Right renal pelvis (tissue), 4 donors: ENCODE data around the gene FIBCD1. TPM values are rescaled to one million over a fixed set of nuclear protein-coding genes. Genes with fewer than 3 reads are reported as not detected.
A peak's percentile ranks its signal among the peaks of the same experiment; 100 is the strongest.

Source experiments
- DNase-seq, 4 donors: peaks; one replicate each; pipeline ENCODE4 v3.0.0-alpha.2; 2013; ENCODE audit warnings: low read depth in 4 of 4, low spot score in 3 of 4, missing footprints in 1 of 4
- polyA plus RNA-seq, 4 donors: library from polyadenylated mRNA; unstranded; fragments of 120-200 nt; gene quantifications; one replicate each; pipeline ENCODE4 v1.2.1, GENCODE V29; 2013; ENCODE audit not compliant: insufficient read length in 4 of 4

Gene FIBCD1
- polyA plus RNA-seq, 4 donors: 0.17 to 0.60 (median 0.37) TPM

DNA sequence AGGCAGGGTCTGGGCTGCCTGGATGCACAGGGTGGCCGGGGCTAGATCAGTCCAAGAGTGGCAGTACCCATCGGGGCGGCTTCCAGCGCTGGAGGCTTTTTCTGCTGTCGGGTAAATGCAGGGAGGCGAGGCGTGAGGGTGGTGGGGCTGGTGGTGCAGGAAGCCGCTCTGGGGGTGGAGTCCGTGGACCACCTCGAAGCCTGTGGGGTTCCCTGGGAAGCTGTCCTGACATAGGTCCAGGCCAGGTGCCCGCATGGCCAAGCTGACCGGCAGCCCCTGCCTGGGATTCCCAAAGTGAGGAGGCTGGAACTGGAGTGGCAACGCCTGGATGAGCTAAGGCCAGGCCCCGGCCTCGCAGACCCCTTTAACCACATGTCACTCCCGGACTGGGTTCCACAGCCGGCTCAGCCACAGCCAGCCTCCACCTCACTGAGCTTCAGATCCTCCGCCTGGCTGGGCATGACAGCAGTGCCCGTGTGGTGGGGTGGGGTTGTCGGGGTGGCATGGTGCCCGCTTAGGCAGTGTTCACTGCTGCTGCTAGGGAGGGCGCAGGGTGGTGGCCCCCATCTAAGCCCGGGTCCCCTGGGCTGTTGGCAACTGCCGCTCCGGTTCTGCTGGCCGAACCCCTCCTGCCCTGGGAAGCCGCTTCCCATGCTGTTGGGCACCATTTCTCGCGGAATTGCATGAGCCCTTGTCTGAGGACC lies 41.0 kb downstream of the FIBCD1 start:
- no peak for DNase-seq

GRCh38 chr9:130897105-130897751 lies 41.8 kb downstream of the FIBCD1 start:
- no peak for DNase-seq

GRCh38 chr9:130896233-130897014 lies 42.6 kb downstream of the FIBCD1 start, which contains the start of gene QRFP:
Gene QRFP (minus strand): TSS chr9:130896812. CDS start chr9:130893838, 2,974 bp downstream.
- DNase-seq: no peak

GRCh38 chr9:130895481-130896232 lies 43.4 kb downstream of the FIBCD1 start:
- no peak for DNase-seq

- DNase-seq: no peak
Measured at GRCh38 chr9:130895038-130895437, 44.0 kb downstream of the FIBCD1 start.

DNA sequence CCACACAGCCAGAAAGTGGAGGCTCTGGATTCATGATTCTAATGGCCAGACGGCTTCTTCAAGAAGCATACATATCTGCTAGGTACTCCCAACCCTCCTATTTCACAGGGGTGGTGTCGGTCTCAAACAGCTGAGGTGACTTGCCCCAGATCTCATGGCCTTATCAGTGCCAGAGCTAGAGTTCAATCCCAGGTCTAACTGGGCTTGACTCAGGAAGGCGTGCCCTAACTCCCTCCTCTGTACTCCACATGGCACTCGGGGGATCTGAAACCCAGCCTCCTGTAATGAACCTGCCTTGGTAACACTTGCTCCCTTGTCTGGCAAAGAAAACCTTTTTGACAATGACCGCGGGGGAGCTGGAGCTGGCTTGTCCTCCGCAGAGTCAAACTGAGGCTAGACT lies 44.5 kb downstream of the FIBCD1 start:
- DNase-seq: no peak

- DNase-seq: peak in 1 of 4 donors; percentile 31
Measured at GRCh38 chr9:130893341-130894101, 45.5 kb downstream of the FIBCD1 start.

DNA sequence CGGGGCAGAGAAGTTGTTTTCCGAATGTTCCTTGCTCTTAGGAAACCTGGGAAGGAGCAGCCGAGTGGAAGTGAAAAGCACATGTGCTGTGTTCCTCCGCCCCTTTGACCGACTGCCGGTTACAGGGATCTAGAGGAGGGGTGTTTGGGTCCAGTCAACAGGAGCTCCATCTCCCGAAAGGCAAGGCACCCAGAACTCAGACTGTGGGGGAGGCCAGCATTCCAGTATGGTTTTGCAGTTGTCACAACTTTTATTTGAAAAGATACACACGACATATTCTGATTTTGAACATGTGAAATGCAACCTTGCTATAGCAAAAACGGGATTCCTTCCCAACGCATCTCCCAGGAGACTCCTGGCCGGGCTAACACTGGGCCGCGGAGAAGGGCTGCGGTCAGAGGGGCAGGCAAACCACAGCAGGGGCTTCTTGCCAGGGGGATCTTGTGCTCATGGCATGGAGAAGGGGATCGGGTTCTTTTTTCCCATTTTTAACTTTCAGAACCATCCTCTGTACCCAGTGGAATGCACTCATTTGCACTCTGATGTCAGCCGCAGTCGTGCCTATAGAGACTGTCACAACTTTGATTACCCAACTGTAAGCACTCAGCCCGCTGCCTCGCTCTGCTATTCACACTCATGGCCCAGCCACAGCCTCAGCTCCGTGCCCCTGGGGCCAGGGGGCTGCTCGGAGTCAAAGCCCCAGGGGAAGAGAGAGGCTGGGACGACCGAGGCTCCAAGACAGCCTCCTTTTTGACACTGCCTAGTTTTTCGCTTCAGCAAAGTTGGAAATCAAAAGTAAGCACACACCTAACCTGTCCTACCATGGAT lies 46.4 kb downstream of the FIBCD1 start:
- no peak for DNase-seq

GRCh38 chr9:130891688-130892476 lies 47.2 kb downstream of the FIBCD1 start:
- no peak for DNase-seq

DNA sequence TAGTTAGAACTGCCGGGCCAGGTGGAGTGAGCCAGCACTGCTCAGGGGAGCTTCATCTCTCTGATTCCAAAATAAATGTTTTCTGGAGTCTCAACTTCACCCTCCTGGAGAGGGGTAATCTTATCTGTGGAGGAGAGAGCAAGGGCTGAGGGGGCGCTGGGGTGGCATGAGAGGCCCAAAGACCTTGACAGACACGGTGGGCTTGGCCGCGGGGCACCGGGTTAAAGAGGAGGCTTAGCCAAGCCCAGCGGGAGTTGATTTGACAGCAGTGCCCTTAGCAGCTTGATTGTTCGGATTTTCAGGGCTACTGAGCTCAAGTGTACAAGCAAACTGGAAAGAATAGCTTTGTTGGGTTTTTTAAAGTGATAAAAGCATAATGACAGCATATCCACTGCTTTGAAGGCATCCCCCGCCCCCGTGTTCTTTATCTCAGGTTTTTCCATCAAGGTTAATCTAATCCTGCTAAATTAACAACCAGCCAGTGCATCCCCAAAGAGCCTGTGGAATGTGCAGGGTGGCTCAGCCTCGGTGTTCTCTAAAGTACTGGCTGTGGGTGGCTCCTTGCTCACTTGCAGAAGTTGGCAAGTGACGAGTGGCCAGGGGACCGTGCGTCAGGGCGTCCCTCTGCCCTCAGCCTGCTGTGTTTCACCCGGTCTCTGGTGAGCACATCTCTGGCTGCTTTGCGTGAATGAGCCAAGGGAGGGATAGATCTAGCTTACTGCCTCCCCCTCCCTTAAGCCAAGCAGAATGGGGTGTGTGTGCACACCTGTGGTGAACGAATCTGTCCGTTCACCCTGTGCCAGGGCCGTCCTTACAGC lies 48.0 kb downstream of the FIBCD1 start:
- no peak for DNase-seq

DNA sequence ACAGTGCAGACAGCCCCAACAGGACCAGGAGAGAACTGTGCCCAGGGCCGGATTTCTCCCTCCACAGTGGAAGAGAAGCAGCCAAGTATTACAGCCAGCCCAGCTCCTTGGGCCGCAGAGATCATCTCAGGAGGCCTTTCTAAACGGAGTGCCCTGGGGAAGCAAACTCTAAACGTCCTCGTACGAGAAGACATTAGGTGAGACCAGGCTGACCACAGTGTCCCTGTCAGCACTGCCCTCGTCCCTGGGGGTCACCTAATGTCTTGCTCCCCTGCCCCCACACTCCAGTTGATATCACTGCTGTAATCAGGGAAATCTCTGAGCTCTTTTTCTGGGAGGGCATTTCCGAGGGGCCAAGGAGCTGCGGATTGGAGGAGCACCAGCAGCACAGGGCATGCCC lies 48.9 kb downstream of the FIBCD1 start:
- DNase-seq: no peak

GRCh38 chr9:130888146-130888885 lies 50.7 kb downstream of the FIBCD1 start:
- DNase-seq: no peak

- DNase-seq: no peak
Measured at GRCh38 chr9:130887494-130888144, 51.4 kb downstream of the FIBCD1 start.

DNA sequence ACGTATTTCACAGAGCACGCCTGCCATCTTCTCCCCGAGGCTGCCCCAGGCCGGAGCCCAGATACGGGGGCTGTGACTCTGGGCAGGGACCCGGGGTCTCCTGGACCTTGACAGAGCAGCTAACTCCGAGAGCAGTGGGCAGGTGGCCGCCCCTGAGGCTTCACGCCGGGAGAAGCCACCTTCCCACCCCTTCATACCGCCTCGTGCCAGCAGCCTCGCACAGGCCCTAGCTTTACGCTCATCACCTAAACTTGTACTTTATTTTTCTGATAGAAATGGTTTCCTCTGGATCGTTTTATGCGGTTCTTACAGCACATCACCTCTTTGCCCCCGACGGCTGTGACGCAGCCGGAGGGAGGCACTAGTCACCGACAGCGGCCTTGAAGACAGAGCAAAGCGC lies 52.1 kb downstream of the FIBCD1 start:
- DNase-seq: no peak

GRCh38 chr9:130885484-130886375 lies 53.3 kb downstream of the FIBCD1 start:
- DNase-seq: no peak
